ENCODE data around the gene XCL1.
"Not testable (repeated sequence)": the region's sequence is repeated elsewhere in the genome, so short reads cannot be mapped to it uniquely, and the experiment has no call there.

XCL1 gene

GRCh38 chr1:168567568-168567967 lies 8.8 kb upstream of the XCL1 start:
- DNase-seq (ENCODE audit: low spot score), result no peak

DNA sequence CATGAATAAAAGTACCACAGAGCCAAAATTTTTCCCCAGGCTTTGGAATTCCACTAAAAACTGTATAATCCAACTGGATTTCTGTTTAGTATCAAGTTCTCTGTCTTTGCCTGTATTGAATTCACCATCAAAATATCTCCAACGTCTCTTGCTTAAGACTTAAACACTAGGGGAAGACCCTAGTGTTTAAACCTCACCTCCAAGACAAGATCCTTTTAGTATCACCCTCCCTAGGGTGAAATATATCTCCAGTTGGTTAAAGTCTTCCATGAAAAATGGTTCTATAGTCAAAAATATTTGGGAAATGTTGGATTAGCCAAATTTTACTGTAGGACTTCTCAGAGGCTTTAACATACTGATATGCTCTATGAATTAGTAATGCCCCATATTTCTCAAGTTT lies 8.1 kb upstream of the XCL1 start:
- no peak for DNase-seq (ENCODE audit: low spot score)

GRCh38 chr1:168570652-168571051 lies 5.8 kb upstream of the XCL1 start:
- no peak for DNase-seq (ENCODE audit: low spot score)

GRCh38 chr1:168572633-168573032 lies 3.8 kb upstream of the XCL1 start:
- DNase-seq (ENCODE audit: low spot score), result no peak

DNA sequence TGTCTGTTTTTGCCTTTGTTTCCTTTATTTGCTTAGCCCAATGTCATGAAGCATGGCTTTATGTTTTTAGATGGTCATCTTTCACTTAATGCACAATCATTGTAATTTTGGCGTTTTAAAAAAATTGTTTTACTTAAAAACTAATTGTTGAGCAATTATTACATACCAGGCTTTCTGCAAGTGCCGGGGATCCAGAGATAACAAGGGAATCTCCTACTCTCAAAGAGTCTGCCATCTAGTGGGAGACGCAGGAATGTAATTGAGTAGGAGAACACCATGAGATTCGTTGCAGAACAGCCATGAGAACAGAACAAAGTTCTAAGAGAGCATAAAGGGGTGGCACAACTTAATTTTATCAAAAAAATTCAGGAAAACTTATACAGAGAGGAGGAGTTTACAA lies 2.2 kb upstream of the XCL1 start:
- not testable (repeated sequence) for DNase-seq (ENCODE audit: low spot score)

- not testable (repeated sequence) for DNase-seq (ENCODE audit: low spot score)
Measured at GRCh38 chr1:168578531-168579185, 2.3 kb downstream of the XCL1 start.

- not testable (repeated sequence) for DNase-seq (ENCODE audit: low spot score)
Measured at GRCh38 chr1:168580290-168580689, 3.9 kb downstream of the XCL1 start.

- peak; percentile 13 for DNase-seq (ENCODE audit: low spot score)
Measured at GRCh38 chr1:168580991-168581390, 4.6 kb downstream of the XCL1 start.

GRCh38 chr1:168581817-168582572 lies 5.6 kb downstream of the XCL1 start:
- DNase-seq (ENCODE audit: low spot score), result no peak

GRCh38 chr1:168582688-168583336 lies 6.4 kb downstream of the XCL1 start:
- no peak for DNase-seq (ENCODE audit: low spot score)

GRCh38 chr1:168583571-168583970 lies 7.2 kb downstream of the XCL1 start:
- DNase-seq (ENCODE audit: low spot score), result no peak

- peak; percentile 49 for DNase-seq (ENCODE audit: low spot score)
Measured at GRCh38 chr1:168585191-168585590, 8.8 kb downstream of the XCL1 start.

- DNase-seq (ENCODE audit: low spot score), result no peak
Measured at GRCh38 chr1:168585937-168586336, 9.5 kb downstream of the XCL1 start.

- DNase-seq (ENCODE audit: low spot score), result no peak
Measured at GRCh38 chr1:168589167-168589566, 12.8 kb downstream of the XCL1 start.

DNA sequence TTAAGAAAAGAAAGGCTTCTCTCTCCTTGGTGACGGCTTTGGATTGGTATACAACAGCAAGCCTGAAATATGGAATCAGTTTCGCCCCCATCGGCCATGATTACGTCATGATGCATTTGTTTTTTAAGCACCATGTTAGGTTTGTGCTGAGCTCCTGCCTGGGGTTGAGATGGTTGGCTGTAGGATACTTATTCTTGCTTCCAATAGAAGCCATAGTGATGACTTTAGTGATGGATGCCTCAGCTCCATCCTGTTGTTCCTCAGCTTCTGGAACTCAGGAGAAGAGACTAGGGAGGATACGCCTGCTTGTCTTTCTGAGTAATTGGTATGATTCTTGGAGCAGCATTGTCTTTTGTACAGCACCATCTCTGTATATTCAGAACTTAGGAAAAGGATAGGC lies 14.7 kb downstream of the XCL1 start:
- no peak for DNase-seq (ENCODE audit: low spot score)

- no peak for DNase-seq (ENCODE audit: low spot score)
Measured at GRCh38 chr1:168591641-168592250, 15.3 kb downstream of the XCL1 start.

DNA sequence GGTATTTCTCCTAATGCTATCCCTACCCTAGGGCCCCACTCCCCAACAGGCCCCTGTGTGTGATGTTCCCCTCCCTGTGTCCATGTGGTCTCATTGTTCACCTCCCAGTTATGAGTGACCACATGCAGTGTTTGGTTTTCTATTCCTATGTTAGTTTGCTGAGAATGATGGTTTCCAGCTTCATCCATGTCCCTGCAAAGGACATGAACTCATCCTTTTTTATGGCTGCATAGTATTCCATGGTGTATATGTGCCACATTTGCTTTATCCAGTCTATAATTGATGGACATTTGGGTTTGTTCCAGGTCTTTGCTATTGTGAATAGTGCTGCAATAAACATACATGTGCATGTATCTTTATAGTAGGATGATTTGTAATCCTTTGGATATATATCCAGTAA lies 19.0 kb downstream of the XCL1 start:
- not testable (repeated sequence) for DNase-seq (ENCODE audit: low spot score)

DNA sequence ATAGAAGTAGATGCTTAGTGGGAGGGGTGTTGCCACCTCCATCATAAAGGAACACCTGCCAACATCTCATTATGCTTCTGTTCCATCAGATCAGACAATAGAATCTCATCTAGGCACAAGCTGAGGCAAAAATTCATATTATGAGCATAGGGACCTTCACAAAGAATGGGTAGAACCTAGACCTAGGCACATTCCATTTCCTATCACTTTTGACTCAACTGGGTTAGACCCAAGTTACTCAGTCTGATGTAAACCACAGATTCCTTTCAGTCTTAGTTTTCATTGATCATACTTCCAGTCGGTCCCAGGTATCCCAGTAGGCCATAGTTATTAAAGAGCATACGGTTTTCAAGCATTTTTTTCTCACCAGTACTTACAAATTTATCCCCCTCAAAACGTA lies 21.7 kb downstream of the XCL1 start:
- DNase-seq (ENCODE audit: low spot score), result no peak

GRCh38 chr1:168598892-168599291 lies 22.5 kb downstream of the XCL1 start:
- DNase-seq (ENCODE audit: low spot score), result no peak

DNA sequence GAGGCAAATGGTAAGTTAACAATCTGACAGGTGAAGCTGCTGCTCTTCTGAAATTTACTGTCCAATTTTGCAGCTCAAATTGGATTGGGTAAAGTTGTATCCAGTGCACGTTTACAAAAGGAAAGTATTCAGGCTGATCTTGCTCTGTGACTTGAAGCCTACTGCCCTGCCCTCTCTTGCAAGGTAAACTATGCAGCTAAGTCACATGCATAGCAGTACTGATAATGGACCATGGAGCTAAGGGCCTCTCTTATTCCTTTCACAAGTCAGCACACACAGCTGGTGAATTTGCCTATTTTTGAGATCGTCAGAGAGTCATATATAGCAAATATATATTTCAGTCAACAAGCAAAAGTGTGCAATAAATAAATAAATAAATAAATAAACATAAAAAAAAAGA lies 23.2 kb downstream of the XCL1 start:
- DNase-seq (ENCODE audit: low spot score), result no peak

- DNase-seq (ENCODE audit: low spot score), result no peak
Measured at GRCh38 chr1:168601051-168601450, 24.6 kb downstream of the XCL1 start.

DNA sequence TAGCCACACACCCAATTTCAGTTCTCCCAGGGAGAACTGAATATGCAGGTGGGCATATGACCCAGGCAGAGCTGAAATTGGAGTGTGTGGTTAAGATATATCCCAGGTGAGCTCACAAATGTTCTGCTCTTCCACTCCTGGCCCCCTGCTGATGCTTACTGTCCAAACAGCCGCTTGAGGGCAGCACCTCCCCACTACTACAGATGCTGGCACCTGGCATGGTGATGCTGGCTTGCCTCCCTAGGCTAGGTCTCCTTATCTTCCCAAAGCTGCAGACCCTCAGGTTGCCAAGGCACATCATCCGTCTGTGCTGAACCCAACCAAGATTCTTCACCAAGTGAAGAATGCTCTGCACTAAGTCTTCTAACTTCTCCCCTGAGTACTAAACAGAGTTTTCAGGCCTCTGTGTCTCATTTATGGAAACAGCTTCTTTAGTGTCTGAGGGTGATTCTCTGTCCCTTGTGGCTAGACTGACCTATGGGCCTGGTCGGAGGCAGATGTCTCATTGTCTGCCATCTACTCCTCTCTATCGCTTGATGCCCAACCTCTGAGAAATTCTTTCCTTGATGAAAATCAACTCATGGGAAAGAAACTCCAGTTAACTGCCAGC lies 27.2 kb downstream of the XCL1 start:
- DNase-seq (ENCODE audit: low spot score), result peak; percentile 90
